ENCODE results near the gene DDX53.

Gene DDX53

GRCh38 chrX:23052324-23052723, 52.6 kb downstream of the DDX53 start:
- DNase-seq: no peak

Data from retina (tissue), 1 donor.